Sigmoid colon (tissue), 4 donors: ENCODE data around the gene NUMB.

Experiments
- CTCF ChIP-seq, 4 experiments: fragments of 450-650 bp in 3 of 4; fragments of 200-600 bp in 1 of 4; IDR thresholded peaks; one replicate each; pipeline ENCODE4 v1.5.1; 2016 to 2019; ENCODE audit warnings: antibody characterized with exemption in 4 of 4, mild to moderate bottlenecking in 3 of 4, moderate library complexity in 2 of 4
- EP300 ChIP-seq, 4 donors: sonication (generic); formaldehyde crosslinking; IDR thresholded peaks; one replicate each; pipeline ENCODE4 v1.6.1; 2017; ENCODE audit warnings: antibody characterized with exemption in 4 of 4
- POLR2A ChIP-seq, 2 donors: fragments of 450-650 bp; IDR thresholded peaks; one replicate each; pipeline ENCODE4 v1.6.1; 2016; ENCODE audit warnings: antibody characterized with exemption in 2 of 2, mild to moderate bottlenecking in 2 of 2, moderate library complexity in 2 of 2
- POLR2AphosphoS5 ChIP-seq, 4 donors: sonication (generic); formaldehyde crosslinking; IDR thresholded peaks; one replicate each; pipeline ENCODE4 v1.6.1; 2017; ENCODE audit warnings: antibody characterized with exemption in 4 of 4

GRCh38 chr14:73468828-73469375 is 10.6 kb upstream of the NUMB start:
- no peak for TF ChIP-seq CTCF (IDR thresholded peaks at IDR 0.05)
- TF ChIP-seq POLR2AphosphoS5 (IDR thresholded peaks at IDR 0.05): no peak
- TF ChIP-seq POLR2A (IDR thresholded peaks at IDR 0.05): no peak
- TF ChIP-seq EP300 (IDR thresholded peaks at IDR 0.05): no peak
